SHP77 (cell line): Measurements from ENCODE around the gene RUSF1.

Source experiments
- DNase-seq, 2 experiments: peaks; one replicate each; lab custom pipeline; 2025; lab: John Stamatoyannopoulos, UW

RUSF1 gene

DNA sequence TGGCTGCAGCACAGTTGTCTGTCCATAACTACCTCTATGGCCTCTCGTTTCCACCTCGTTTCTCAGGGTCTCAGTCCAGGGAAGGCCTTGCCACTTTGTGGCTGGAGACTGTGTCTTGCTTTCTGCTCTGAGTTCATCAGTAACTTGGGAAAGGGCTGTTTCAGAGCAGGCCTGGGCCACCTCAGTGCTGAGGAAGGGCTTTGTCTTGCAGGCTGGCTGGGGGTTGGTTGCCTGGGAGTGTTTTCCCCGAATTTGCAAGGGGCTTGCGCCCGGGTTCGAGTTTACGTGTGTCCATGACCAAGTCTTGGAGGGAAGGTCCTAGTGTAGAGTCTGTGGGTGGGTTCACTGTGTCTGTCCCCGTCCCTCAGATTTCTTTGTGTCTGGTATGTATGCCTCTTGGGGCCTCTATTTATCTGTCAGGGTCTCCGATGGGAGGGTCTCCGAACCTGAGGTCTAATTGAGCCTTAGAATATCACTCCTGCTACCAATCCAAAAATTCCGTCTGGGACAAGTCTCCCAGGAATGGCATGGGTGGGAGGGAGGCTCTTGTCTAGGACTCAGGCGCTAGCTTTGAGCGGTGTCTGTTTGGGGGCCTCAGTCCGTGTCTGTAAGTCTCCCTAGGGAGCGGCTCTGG lies 36.8 kb downstream of the RUSF1 start:
- no peak for DNase-seq

GRCh38 chr16:31470615-31471014 lies 37.6 kb downstream of the RUSF1 start:
- DNase-seq = no peak

DNA sequence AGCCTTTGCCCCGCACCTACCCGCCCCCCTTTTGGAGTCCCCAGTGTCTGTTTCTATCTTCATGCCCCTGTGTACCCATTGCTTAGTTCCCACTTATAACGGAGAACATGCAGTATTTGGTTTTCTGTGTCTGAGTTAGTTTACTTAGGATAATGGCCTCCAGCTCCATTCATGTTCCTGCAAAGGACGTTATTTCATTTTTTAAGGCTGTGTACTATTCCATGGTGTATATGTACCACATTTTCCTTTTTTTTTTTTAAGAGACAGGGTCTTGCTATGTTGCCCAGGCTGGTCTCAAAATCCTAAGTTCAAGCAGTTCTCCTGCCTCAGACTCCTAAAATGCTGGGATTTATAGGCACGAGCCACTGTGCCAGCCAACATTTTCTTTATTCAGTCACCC lies 40.3 kb downstream of the RUSF1 start:
- no peak for DNase-seq

DNA sequence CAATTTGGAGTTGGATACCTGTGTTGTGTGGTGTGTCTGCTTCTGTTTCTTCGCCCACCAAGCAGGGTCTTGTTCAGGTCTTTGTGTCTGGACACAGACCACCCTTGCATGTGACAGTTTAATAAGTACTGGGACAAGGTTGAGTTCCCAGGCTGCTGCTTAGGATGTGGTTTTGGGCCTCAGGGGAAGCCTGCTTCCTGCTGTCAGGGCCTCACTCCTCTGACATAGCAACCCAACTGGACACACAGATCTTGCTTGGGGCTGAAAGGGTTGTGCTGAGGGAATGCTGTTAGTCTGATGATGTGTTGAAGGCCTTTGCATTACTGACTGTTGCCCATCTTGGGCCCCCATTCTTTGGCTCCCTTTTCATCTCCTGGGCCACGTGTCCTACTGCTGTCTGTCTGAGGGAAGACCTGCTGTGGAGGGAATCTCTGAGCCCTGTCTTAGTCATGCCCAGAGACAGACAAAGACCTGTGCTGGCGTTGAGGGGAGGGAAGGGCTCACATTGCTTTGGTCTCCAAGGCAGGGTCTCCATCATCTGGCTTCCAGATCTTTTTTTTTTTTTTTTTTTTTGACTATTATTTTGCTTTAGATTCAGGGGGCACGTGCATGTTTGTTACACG lies 40.9 kb downstream of the RUSF1 start:
- no peak for DNase-seq

GRCh38 chr16:31466381-31466841 lies 41.8 kb downstream of the RUSF1 start:
- no peak for DNase-seq

- no peak for DNase-seq
These were observed 42.3 kb downstream of the RUSF1 start for GRCh38 chr16:31465788-31466370.

GRCh38 chr16:31464781-31465260 lies 43.4 kb downstream of the RUSF1 start:
- DNase-seq = no peak

- no peak for DNase-seq
These were observed 43.8 kb downstream of the RUSF1 start for GRCh38 chr16:31464348-31464769.

GRCh38 chr16:31461921-31462804 lies 46.0 kb downstream of the RUSF1 start:
- DNase-seq = no peak

DNA sequence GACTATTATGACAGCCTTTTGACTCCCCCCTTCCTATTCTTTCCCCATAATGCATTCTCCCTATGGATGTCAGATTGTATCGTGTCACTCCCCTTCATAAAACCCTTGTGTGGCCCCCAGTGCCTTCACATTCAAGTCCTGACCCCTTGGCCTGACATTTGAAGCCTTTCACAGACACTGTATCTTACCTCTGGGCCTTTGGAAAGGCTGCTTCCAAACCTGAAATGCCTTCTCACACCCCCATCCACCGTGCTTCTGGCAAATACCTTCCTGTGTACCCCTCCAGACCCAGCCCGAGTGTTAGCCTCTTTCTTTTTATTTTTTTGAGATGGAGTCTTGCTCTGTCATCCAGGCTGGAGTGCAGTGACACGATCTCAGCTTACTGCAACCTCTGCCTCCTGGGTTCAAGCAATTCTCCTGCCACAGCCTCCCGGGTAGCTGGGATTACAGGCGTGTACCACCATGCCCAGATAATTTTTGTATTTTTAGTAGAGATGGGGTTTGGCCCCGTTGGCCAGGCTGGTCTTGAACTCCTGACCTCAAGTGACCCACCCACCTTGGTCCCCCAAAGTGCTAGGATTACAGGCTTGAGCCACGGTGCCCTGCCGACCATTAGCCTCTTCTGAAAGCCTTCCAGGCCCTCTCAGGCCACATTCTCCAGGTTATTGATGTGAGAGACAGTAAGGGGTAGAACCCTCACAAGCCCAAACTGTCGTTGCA lies 46.8 kb downstream of the RUSF1 start:
- DNase-seq = no peak

DNA sequence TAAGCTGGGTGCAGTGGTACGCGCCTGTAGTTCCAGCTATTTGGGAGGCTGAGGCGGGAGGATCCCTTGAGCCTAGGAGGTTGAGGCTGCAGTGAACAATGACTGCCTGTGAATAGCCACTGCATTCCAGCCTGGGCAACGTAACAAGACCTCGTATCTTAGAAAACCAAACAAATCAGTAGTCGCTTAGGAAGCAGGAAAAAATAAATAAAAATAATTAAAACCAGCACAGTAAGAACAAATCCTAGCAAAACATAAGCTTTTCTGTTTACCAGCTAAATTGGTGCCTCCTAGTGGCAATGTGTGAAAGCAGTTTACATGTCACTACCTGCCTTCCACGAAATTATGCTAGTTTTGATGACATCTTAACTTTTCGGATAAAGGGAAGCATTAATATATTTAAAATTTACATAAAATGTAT lies 47.6 kb downstream of the RUSF1 start:
- peak in 1 of 2 experiments; percentile 42 for DNase-seq

- peak; percentile 98 to 100 for DNase-seq
These were observed 48.3 kb downstream of the RUSF1 start for GRCh38 chr16:31459687-31460581.

DNA sequence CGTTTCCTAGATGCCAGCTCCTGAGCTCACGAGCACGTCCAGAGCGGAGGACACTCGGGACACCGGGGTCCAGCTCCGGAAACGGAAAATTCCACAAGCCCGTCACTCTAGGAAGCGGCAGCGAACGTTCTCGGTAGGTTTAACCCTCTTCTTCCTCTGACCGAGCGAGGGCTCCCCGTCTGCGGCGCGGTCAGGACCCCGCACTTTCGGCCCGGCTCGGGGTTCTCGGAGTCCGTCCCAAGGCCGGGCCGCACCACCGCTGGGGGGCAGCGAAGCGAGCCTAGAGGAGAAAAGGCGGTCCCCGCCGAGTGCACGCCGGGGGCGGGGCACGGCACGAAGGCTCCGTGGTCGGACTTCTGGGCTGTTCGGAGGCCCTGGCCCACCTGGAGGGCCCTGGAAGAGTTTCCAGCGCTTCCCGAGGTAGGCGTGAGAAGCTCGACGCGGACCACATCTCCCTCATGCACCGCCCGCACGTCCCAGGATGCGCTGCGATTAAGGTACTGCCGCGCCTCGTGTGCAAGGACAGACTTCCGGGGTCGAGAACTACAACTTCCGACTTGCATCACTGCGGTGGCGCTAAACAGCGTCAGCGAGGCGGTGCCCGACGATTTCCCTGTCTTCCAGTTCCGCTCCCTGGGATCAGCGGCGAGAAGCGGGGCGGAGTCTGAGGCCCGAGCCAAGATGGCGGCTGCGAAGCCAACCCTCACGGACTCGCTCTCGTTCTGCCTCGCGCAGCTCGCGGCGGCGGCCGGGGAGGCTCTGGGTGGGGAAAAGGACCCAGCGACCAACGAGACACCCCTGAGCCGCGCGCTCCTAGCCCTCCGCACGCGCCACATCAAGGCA lies 49.1 kb downstream of the RUSF1 start, which contains the start of gene ARMC5:
Gene ARMC5, plus strand, starts transcription at position 658 of the 843 bp plus-strand sequence. Its CDS starts 24 bp downstream, at position 682.
- DNase-seq = peak; percentile 97

DNA sequence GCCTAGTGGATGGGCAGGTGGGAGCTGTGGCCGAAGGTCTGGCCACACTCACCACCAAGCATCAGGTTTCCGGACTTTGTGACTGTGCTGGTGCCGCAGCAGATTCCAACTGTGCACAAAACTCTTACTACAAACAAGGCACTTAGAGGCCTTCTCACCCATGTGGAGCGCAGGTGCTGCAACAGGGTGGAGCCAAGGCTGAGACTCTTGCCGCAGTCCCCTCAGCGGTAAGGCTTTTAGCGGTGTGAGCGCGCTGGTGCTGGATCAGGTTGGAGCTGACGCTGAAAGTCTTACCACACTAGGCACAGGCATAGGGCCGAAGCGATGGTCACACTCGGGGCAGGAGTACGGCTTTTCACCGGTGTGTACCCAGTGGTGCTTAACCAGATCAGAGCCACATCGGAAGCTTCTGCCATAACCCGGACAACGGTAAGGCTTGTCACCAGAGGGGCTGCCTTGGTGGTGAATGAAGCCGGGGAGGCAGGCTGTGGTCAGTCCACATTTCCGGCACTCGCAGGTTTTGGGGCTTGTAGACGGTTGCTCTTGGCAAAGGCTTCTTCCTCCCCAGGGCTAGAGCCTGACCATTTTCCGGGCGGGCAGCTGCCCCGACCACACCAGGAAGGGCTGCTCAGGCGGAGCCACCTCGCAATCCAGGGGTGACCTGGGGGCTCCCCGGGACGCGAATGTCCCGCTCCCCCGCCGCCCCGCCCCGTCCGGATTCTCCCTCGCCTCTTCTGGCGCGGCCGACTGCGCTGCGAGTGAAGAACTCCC lies 49.9 kb downstream of the RUSF1 start:
- DNase-seq = peak; percentile 22 to 69

GRCh38 chr16:31456988-31457360 lies 51.2 kb downstream of the RUSF1 start:
- DNase-seq = no peak

DNA sequence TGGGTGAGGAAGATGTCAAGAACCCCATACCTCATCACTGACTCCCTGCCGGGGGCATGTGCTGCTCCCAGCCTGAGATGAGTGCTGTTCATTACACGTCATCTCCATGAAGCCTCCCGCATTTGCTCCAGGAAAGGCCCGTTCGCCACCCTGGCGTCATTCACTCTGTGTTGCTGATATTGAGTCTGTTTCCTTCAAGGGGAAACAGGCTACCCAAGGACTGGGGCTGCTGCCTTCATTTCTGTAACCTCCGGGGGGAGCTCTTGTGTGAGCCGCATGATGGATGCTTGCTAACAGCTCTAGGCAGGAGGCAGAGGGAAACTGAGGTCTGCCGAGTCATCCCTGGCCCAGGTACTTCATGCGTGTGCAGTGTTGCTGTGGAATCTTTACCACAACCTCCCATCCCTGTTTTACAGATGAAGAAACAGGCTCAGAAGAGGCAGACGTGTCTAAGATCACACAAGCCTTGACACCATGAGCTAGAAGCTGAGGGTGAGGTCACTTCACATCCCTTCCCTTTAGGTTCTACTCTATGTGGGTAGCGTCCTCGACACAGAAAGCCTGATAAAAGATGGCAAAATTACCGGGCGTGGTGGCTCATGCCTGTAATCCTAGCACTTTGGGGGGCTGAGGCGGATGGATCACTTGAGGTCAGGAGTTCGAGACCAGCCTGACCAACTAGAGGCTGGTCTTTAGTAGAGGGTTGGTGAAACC lies 52.4 kb downstream of the RUSF1 start:
- DNase-seq = peak in 1 of 2 experiments; percentile 13

- DNase-seq = no peak
These were observed 54.7 kb downstream of the RUSF1 start for GRCh38 chr16:31453255-31454204.
